Neural progenitor cell (in vitro differentiated cells): ENCODE results near the gene S1PR3.

Experiments
- EZH2 ChIP-seq: fragments of 200-600 bp; sonication (generic); IDR thresholded peaks from 2 replicates; pipeline ENCODE4 v1.6.1; 2017; ENCODE audit warnings: antibody characterized with exemption, mild to moderate bottlenecking, moderate library complexity
- EZH2phosphoT487 ChIP-seq: fragments of 200-600 bp; sonication (generic); IDR thresholded peaks from 2 replicates; pipeline ENCODE4 v1.6.1; 2017; ENCODE audit warnings: antibody characterized with exemption
- TF ChIP-seq, protein P1 (sequence below): fragments of 200-600 bp; sonication (generic); IDR thresholded peaks from 2 replicates; pipeline ENCODE4 v1.5.1; 2017; ENCODE audit warnings: antibody characterized with exemption, mild to moderate bottlenecking

DNA sequence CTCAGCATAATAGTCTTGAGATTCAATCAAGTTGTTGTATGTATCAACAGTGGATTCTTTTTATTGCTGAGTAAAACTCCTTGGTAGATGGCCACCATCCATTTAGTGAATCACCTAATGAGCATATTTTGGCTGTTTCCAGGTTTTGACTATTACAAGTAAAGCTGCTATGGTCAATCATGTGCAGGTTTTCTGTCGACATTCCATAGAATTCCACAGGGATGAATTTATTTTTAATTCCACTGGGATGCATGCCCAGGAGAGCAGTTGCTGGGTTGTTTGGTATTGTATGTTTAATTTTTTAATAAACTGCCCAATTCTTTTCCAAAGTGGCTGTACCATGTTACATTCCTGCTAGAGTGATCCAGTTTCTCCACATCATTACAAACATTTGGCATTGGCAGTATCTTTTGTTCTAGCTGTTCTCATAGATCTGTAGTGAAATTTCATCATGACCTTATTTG, 10.5 kb upstream of the S1PR3 start:
- TF ChIP-seq, protein P1, sequence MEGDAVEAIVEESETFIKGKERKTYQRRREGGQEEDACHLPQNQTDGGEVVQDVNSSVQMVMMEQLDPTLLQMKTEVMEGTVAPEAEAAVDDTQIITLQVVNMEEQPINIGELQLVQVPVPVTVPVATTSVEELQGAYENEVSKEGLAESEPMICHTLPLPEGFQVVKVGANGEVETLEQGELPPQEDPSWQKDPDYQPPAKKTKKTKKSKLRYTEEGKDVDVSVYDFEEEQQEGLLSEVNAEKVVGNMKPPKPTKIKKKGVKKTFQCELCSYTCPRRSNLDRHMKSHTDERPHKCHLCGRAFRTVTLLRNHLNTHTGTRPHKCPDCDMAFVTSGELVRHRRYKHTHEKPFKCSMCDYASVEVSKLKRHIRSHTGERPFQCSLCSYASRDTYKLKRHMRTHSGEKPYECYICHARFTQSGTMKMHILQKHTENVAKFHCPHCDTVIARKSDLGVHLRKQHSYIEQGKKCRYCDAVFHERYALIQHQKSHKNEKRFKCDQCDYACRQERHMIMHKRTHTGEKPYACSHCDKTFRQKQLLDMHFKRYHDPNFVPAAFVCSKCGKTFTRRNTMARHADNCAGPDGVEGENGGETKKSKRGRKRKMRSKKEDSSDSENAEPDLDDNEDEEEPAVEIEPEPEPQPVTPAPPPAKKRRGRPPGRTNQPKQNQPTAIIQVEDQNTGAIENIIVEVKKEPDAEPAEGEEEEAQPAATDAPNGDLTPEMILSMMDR, result no peak
- TF ChIP-seq EZH2 (no peak), EZH2phosphoT487 (no peak)
